NCI-H2029 (cell line): ENCODE data around the gene FBXO31.
A peak's percentile ranks its signal among the peaks of the same experiment; 100 is the strongest.
"Not testable (repeated sequence)": the region's sequence is repeated elsewhere in the genome, so short reads cannot be mapped to it uniquely, and the experiment has no call there.

Experiments used
- DNase-seq: peaks from one replicate; lab custom pipeline; 2025; lab: John Stamatoyannopoulos, UW

FBXO31 gene

GRCh38 chr16:87384162-87384874, 742 bp upstream of the FBXO31 start:
- DNase-seq = no peak

GRCh38 chr16:87382023-87382785, 1.4 kb downstream of the FBXO31 start:
- DNase-seq = no peak

GRCh38 chr16:87380881-87381280, 2.7 kb downstream of the FBXO31 start:
- DNase-seq = no peak

GRCh38 chr16:87380403-87380802, 3.2 kb downstream of the FBXO31 start:
- no peak for DNase-seq

GRCh38 chr16:87379312-87379752, 4.2 kb downstream of the FBXO31 start:
- DNase-seq = not testable (repeated sequence)

GRCh38 chr16:87376660-87377059, 6.9 kb downstream of the FBXO31 start:
- no peak for DNase-seq

GRCh38 chr16:87375426-87376135, 8.0 kb downstream of the FBXO31 start:
- no peak for DNase-seq

GRCh38 chr16:87374313-87374712, 9.3 kb downstream of the FBXO31 start:
- DNase-seq = no peak

- no peak for DNase-seq
Observed at GRCh38 chr16:87372305-87372704, 11.3 kb downstream of the FBXO31 start.

- no peak for DNase-seq
Observed at GRCh38 chr16:87371261-87371866, 12.2 kb downstream of the FBXO31 start.

- no peak for DNase-seq
Observed at GRCh38 chr16:87369796-87370719, 13.5 kb downstream of the FBXO31 start.

GRCh38 chr16:87369117-87369765, 14.3 kb downstream of the FBXO31 start:
- DNase-seq = no peak

- no peak for DNase-seq
Observed at GRCh38 chr16:87368029-87368770, 15.4 kb downstream of the FBXO31 start.

- DNase-seq = no peak
Observed at GRCh38 chr16:87367529-87367928, 16.0 kb downstream of the FBXO31 start.

GRCh38 chr16:87366930-87367329, 16.6 kb downstream of the FBXO31 start:
- no peak for DNase-seq

GRCh38 chr16:87366288-87366687, 17.3 kb downstream of the FBXO31 start:
- no peak for DNase-seq

- no peak for DNase-seq
Observed at GRCh38 chr16:87365021-87365713, 18.4 kb downstream of the FBXO31 start.

- peak; percentile 37 for DNase-seq
Observed at GRCh38 chr16:87363771-87364455, 19.7 kb downstream of the FBXO31 start.
